Measurements from ENCODE around the gene IDH3B.

IDH3B gene

DNA sequence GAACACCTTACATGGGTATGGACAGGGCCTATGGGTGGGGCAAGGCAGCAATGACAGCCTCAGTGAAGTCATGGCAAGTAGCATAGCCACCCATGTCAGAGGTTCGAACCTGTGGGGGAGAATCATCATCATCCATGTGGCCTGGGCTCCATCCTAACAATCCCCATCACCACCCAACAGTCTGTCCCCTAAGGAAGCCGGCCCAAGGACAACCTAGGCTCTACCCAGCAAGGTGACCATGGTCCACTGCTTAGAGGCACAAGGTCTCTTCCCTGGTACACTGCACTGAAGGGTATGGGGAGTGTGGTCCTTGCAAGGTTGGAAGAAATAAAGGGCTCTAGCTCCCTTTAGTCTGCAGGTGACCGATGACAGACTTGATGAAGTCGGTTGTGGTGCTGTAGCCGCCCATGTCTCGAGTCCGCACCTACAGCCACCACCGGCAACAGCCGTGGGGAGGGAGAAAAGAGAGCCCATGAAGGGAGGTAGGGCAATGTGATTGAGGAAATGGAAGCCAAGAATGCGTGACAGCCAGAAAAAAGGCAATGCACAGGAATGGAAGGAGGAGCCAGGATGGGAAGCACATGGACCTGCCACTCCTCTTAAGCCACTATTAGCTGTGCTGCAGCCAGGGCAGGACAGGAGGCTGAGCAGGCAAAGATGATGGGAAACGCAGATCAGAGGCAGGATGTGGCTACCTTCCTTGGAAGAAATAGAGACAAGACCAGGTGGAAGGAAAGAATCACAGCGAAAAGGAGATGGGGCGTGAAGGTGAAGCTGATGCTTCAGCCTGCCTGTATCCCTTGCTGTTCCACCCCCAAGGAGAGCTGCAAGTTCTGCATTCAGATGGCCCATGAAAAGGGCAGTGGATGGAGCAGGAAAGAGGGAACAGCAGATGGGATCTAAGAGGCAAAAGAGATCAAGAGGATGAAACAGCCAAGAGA is 5.3 kb downstream of the IDH3B start:
- no peak for DNase-seq (ENCODE audit: low read depth in 4 of 4, low spot score in 1 of 4)

DNA sequence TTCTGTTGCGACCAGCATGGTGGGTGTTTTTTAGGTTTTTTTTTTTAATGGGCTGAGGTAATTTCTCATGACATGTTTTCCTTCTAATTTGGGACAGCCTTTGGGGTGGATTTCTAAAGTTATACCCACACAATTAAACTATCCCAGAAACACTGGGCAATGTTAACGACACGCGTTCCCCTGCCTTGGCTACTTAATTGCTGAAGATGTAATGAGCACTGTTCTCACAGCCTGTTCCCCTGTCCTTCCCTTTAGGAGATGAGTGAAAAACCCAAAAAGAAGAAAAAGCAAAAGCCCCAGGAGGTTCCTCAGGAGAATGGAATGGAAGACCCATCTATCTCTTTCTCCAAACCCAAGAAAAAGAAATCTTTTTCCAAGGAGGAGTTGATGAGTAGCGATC is 6.3 kb downstream of the IDH3B start:
- DNase-seq (ENCODE audit: low read depth in 4 of 4, low spot score in 1 of 4) = no peak

DNA sequence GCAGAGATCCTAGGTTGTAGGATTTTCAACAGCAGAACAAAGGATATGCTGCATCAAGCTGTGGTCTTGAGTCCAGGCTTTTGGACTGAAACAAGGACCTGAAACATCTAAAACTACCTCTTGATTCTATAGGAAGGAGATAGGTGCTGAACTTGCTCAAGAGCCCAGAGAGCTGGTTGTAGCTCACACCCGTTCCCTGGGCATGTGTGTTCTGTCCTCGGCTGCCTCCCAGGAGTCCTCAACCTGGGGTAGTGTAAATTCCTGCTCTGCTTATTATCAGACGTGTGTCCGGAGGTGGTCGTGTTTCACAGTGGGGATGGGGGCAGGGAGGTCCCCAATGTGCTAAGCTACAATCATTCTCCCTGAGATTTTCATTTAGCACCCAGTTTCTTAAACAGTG is 6.8 kb downstream of the IDH3B start:
- no peak for DNase-seq (ENCODE audit: low read depth in 4 of 4, low spot score in 1 of 4)

DNA sequence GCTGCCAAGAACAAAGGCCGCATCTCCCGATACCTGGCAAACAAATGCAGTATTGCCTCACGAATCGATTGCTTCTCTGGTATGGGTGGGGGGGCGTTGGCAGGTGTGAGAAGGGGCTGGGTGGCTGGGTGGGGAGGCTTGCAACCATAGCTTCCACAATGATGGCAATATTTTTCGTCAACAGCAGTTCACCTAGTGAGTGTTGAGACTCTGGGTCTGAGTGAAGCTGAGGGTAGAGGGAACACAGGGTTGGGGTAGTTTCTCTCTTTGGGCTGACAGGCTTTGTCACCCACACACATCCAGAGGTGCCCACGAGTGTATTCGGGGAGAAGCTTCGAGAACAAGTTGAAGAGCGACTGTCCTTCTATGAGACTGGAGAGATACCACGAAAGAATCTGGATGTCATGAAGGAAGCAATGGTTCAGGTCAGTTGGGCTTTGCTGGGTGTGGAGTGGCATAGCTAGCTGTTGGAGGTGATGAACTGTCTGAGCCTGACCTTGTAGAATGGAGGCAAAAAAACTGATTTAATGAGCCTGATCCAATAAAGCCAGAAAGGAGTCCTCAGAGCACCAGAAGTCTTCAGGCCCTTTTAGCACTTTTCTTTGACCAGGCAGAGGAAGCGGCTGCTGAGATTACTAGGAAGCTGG is 7.4 kb downstream of the IDH3B start:
- no peak for DNase-seq (ENCODE audit: low read depth in 4 of 4, low spot score in 1 of 4)

DNA sequence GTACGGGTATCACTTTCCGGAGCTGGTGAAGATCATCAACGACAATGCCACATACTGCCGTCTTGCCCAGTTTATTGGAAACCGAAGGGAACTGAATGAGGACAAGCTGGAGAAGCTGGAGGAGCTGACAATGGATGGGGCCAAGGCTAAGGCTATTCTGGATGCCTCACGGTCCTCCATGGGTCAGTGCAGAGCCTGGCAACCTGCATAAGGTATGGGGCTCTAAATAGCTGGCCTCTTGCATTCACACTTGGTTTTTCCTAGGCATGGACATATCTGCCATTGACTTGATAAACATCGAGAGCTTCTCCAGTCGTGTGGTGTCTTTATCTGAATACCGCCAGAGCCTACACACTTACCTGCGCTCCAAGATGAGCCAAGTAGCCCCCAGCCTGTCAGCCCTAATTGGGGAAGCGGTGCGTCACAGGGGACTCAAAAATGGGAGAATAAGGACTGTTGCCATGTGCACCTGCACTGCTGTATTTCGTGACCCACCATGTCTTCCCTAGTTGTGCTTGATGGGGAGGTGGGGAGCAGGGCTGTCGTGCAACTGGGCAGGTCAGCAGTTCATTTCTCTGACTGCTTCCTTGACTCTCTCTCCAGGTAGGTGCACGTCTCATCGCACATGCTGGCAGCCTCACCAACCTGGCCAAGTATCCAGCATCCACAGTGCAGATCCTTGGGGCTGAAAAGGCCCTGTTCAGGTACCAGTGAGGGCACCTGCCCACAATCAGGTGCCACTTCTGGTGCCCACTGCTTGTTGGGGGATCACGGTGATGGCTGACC is 8.5 kb downstream of the IDH3B start:
- DNase-seq (ENCODE audit: low read depth in 4 of 4, low spot score in 1 of 4) = no peak

DNA sequence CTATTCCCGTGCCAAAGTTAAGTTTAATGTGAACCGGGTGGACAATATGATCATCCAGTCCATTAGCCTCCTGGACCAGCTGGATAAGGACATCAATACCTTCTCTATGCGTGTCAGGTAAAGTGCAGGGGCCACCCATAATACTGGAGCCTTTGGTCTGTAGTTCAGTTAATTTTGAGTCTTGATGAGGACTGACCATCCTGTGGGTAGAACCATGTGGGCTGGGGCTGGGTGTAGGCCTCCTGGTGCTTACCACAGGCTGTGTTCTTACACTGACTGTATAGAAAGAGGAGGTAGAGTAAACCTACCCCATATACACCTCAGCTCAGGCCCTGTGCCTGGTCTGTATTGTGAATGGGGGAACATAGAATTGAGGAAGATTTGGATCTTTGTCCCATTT is 9.2 kb downstream of the IDH3B start:
- no peak for DNase-seq (ENCODE audit: low read depth in 4 of 4, low spot score in 1 of 4)

DNA sequence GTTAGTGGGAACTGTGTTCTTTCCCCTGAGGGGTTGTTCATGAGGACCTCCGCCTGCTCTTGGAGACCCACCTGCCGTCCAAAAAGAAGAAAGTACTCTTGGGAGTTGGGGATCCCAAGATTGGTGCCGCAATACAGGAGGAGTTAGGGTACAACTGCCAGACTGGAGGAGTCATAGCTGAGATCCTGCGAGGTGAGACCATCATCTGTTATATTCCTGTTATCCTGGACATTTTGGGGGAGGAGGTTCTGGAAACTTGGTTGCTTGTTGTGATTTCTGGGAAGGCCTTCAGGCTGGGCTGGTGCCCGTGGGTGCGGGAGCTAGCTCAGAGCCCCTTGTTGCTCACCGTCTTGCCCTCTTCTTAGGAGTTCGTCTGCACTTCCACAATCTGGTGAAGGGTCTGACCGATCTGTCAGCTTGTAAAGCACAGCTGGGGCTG is 9.6 kb downstream of the IDH3B start:
- no peak for DNase-seq (ENCODE audit: low read depth in 4 of 4, low spot score in 1 of 4)

DNA sequence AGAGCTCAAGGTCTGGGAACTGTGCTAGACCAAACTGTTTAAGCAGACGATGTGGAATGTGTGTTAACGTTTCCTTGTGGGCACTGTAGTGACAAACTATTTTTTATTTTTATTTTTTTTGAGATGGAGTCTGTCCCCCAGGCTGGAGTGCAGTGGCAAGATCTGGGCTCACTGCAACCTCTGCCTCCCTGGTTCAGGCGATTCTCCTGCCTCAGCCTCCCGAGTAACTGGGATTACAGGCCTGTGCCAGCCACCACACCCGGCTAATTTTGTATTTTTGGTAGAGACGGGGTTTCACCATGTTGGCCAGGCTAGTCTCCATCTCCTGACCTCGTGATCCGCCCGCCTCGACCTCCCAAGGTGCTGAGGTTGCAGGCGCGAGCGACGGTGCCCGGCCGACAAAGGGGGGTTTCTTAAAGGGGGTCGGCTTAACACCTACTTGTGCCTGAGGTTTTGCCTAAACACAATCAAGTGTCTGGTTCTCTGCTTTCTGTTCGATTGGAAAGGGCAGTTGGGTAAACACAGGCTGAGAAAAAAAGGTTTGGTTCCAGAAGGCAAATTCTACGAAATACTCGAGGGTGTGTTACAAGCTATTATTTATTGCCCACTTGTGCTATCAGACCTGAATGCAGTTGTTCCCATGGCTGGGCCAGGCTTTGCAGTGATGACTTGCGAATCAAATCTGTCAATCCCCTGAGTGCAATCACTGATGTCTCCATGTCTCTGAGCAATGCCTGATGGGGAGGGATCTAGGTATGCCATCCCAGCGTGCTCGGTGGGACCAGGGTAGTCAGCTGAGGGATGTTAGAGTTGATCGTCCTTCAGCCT is 10.2 kb downstream of the IDH3B start:
- DNase-seq (ENCODE audit: low read depth in 4 of 4, low spot score in 1 of 4) = no peak

DNA sequence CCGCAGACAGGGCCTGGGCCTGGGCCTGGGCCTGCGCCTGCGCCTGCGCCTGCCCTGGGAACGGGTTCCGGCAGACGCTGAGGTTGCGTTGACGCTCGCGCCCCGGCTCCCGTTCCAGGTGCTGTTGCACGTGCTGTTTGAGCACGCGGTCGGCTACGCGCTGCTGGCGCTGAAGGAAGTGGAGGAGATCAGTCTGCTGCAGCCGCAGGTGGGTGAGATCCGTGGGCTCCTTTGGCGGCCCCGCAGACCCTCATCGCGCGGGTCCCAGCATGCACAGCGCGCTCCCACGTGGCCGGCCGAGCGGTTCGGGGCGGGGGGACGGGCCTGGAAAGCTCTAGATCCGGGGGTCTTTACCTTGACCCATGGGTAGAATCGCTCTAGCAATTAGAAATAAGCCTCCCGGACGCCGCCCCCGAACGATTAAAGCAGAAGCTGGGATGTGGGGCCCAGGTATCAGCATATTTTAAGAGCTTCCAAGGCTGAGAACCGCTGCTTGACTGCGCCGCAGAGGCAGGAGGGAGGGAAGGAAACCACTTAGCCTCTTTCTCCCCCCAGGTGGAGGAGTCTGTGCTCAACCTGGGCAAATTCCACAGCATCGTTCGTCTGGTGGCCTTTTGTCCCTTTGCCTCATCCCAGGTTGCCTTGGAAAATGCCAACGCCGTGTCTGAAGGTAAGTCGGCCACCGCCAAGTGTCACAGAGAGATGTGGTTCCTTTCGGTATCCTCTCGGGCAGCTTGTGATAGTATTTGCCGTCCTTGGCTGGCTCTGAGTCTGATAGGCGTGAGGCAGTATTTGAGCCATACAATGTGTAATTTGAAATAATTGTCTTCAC is 11.1 kb downstream of the IDH3B start:
- peak in 1 of 4 experiments; percentile 31 for DNase-seq (ENCODE audit: low read depth in 4 of 4, low spot score in 1 of 4)

DNA sequence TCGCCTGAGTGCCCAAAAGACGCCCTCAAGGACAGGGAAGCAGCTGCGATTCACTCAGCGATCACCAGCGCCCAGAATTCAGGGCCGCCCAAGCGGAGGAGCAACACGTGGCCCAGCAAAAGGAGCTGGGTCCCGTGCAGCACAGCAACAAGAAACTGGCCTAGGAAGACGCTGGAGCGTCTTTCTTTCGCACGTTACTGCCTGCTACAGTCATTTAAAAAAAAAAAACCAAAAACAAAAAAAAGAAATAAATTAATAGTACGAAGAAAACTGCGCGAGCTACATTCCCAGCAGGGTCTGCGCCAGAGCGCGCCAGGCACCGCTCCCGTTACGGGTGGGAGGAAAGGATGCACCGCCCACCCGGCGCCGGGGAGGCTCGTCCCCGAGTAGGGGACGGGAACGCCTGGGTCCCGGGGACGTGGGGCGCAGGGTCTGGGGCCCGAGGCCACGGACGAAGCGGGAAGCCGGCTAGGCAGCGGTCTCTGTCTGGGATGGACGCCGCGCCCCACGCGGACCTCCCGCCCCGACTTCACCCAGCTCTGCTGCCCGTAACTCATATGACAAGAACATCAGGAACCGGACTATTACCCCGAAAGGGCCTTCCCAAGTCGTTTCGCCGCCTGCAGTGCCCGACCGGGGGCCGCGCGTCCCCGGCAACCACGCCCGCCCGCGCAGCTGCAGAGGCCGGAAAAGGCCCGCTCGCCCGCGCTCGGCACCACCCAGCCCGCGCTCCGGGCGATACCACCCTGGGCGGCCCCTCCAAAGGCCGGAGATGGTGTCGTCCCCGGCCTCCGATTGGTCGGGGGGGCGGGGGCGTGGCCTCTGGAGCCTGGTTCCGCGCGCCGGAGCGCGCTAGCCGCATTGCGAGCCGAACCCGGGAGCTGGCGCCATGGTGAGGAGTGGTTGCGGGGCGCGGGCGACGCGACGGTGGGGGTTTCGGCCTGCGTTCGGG is 12.0 kb downstream of the IDH3B start, which contains the start of gene NOP56:
TSS of gene NOP56 (plus strand) at position 861 of the 952 bp plus-strand sequence. CDS start at position 890, 29 bp downstream.
- peak; percentile 81 to 91 (median 90) for DNase-seq (ENCODE audit: low read depth in 4 of 4, low spot score in 1 of 4)

DNA sequence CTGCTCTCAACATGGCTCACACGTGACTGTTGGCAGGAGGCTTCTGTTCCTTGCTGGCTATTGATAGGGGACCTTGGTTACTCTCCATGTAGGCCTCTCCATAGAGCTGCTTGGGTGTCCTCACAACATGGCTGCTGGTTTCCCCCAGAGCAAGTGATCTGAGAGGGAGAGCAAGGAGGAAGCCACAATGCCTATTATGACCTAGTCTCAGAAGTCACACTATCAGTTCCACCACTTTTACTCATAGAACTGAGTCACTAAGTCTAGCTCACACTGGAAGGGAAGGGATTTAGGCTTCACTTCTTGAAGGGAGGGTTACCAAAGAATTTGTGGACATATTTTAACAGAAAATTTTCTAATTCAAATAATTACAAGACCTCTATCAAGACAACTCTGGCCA is 20.3 kb downstream of the IDH3B start:
- no peak for DNase-seq (ENCODE audit: low read depth in 4 of 4, low spot score in 1 of 4)

DNA sequence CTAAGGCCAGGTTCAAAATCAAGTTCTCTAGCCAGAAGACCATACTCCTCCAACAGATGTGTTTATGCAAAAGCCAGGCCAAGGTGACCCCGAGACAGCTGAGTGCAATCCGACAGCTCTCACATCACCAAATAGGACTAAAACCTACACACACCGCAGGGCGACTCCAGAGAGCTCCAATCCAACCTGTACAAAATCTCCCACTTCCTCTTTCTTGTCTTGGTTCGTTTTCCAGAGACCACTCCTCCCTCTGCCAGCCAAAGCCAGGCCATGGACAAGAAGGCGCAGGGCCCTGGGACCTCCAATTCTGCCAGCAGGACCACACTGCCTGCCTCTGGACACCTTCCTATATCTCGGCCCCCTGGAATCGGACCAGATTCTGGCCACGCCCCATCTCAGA is 23.1 kb downstream of the IDH3B start:
- no peak for DNase-seq (ENCODE audit: low read depth in 4 of 4, low spot score in 1 of 4)

DNA sequence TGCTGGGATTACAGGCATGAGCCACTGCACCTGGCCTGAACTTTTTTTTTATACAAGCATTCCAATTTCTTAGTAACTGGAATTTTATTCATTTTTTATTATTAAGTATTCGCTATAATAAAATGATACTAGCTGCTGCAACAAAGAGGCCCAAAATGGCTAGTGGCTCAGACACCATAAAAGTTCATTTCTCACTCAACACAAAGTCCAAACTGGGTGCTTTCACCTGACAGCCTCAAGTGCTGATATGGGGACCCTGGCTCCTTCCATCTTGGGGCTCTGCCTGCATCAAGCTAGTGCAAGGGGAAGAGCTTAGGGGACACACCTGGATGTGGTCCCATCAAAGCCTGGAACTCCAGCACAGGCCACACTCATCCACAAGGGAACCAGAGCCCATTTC is 23.8 kb downstream of the IDH3B start:
- DNase-seq (ENCODE audit: low read depth in 4 of 4, low spot score in 1 of 4) = no peak

DNA sequence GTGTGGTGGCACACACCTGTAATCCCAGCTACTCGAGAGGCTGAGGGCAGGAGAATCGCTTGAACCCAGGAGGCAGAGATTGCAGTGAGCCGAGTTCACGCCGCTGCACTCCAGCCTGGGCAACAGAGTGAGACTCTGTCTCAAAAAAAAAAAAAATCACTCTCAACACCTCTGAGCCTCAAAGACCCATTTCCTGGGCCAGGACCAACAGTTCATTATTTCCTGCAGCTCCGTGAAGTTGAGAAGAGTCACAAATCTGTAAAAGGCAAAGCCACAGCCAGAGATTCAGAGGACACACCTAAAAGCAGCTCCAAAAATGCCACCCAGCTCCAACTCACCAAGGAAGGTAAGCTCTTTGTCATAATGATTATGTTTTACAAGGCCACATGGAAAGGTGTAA is 26.8 kb downstream of the IDH3B start:
- DNase-seq (ENCODE audit: low read depth in 4 of 4, low spot score in 1 of 4) = no peak

DNA sequence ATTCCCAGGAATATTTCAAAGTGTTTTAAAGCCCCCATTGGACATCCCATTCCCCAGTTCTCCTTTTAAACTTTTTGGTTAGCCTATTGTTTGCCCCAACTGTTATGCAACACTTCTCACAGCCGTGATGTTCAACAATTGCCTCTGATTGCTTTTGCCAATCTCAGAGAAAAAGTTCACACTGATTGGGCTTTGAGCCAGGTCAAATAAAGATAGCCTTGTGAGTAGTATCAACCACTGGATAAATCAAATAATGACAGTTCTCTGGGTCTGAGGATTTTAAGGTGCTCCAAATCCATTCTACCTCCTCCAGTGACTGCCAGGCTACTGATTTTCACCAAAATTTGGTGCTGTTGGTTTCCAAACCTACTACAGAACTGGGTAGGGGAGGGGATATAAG is 30.6 kb downstream of the IDH3B start:
- no peak for DNase-seq (ENCODE audit: low read depth in 4 of 4, low spot score in 1 of 4)

DNA sequence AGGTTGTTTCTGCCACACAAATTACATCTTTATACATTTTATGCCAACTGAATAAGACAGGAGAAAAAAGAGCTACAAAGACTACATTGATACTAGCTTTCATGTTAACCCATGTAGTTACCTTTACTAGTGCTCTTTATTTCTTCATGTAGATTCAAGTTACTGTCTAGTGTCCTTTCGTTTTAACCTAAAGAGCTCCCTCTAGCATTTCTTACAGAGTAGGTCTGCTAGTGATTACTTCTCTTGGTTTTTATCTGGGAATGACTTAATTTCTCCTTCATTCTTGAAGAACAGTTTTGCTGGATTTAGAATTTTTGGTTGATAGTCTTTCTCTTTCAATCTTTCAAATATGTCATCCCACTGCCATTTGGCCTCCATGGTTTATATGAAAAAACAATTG is 32.8 kb downstream of the IDH3B start:
- no peak for DNase-seq (ENCODE audit: low read depth in 4 of 4, low spot score in 1 of 4)

DNA sequence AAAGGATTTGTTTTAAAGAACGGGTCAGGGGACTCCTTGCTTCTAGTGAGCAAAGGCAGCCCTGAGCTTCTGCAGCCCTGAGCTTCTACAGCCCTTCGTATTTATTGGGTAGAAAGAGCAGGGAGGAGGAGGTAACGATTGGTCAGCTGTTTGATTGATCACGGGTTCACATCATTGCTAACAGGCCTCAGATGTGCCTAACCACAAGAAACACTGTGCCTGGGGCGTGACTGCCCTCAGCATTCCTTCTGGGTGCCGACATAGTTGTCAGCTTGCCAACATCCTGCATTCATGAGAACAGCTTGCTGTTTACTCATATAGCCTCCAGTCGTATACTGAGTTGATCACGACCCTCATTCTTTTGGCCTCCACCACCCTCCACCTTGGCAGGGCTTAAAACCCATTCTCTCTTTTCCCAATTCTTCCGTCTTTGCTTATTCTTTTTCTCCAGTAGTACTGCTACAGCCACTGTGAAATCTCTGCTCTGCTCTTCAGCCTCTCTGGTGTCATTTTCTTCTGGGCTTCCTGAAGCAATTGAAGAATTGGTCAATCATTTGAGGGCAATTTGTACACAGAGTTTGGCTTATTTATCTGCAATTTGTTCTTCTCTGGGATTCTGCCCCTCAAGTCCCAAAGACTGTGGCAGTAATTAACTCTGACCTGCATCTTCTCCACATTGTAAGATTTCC is 37.0 kb downstream of the IDH3B start:
- no peak for DNase-seq (ENCODE audit: low read depth in 4 of 4, low spot score in 1 of 4)

DNA sequence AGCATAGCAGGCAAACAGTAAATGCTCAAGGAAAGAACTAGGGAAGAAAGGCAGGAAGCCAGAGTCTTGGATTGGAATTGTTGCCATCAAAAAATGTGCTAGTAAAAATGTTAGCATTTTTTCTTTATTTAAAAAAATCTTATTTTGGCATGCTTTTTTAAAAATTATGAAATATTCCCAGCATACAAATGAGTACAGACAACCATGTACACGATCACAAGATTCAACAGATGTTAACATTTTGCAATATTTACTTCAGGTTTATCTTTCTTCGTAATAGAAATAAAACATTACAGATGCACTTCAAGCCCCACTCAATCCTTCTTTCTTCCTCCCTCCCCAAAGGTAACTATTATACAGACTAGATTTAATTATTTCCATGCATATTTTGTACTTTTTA is 39.0 kb downstream of the IDH3B start:
- no peak for DNase-seq (ENCODE audit: low read depth in 4 of 4, low spot score in 1 of 4)

All from stimulated activated CD4-positive, alpha-beta T cell treated with anti-CD3 and anti-CD28 coated beads, Interleukin-1b, Interleukin-23, amount 100 ng/mL, for 24 hours (primary cell).